SK-N-MC (cell line): Measurements from ENCODE around the gene IL6.

Experiments used
- DNase-seq: peaks from one replicate; pipeline ENCODE4 v3.0.0-alpha.2; 2011; ENCODE audit warnings: low read depth, low spot score
- H3K27ac ChIP-seq: fragments of 200-600 bp; sonication (generic); 2 replicates; pipeline ENCODE4 v1.5.1; 2016; ENCODE audit warnings: mixed run types
- H3K36me3 ChIP-seq: fragments of 200-600 bp; sonication (generic); 2 replicates; pipeline ENCODE4 v1.6.1; 2017; ENCODE audit warnings: antibody characterized with exemption, low read length, mixed read lengths; ENCODE audit not compliant: insufficient read depth
- H3K4me3 ChIP-seq: fragments of 200-600 bp; sonication (generic); 2 replicates; pipeline ENCODE4 v1.5.1; 2016
- H3K9ac ChIP-seq: fragments of 200-600 bp; sonication (generic); 2 replicates; pipeline ENCODE4 v1.8.0; 2017; ENCODE audit warnings: mixed run types, mixed read lengths; ENCODE audit not compliant: insufficient read length
- H3K9me3 ChIP-seq: fragments of 200-600 bp; sonication (generic); 2 replicates; pipeline ENCODE4 v1.6.1; 2017; ENCODE audit warnings: low read depth, mild to moderate bottlenecking, antibody characterized with exemption, low read length, moderate library complexity, mixed read lengths
- EZH2 ChIP-seq: fragments of 200-600 bp; sonication (generic); IDR thresholded peaks from one replicate; pipeline ENCODE4 v1.6.1; 2017; ENCODE audit warnings: antibody characterized with exemption
- FOXP2 ChIP-seq: optimal IDR thresholded peaks from 2 replicates; pipeline ENCODE3; 2011; ENCODE audit warnings: mild to moderate bottlenecking, moderate library complexity; ENCODE audit not compliant: insufficient read depth; ENCODE audit errors: extremely low read length, control extremely low read depth
- POLR2AphosphoS5 ChIP-seq: IDR thresholded peaks from 2 replicates; pipeline ENCODE4 v1.6.1; 2012; ENCODE audit warnings: mild to moderate bottlenecking, low read depth, low read length, borderline replicate concordance

Gene IL6

DNA sequence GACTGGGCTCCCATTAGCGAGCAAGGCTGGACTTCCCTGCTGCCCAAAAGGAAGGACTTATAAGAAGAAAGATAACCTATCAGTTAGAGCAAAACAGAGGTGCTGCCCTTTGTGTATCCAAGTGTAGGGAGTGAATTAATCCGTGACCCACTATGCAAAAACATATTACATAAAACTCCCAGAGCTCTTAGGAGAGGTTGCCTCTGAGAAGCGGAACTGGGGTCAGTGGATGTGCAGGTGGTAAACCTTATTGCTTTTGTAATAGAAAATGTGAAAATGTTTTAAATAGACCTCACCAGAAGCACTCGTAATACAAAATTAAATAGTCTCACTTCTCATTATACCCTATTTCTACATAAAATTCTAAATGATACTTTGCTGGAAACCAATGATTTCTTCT lies 17.1 kb upstream of the IL6 start:
- DNase-seq, result no peak
- no peak overlapping the region for H3K4me3 ChIP-seq
- H3K9ac ChIP-seq, result no peak overlapping the region
- no peaks in the 10 kb centered on the region for H3K36me3 ChIP-seq
- H3K27ac ChIP-seq, result no peak overlapping the region
- TF ChIP-seq EZH2 (no peak), POLR2AphosphoS5 (no peak), FOXP2 (no peak)
- no peaks in the 10 kb centered on the region for H3K9me3 ChIP-seq

DNA sequence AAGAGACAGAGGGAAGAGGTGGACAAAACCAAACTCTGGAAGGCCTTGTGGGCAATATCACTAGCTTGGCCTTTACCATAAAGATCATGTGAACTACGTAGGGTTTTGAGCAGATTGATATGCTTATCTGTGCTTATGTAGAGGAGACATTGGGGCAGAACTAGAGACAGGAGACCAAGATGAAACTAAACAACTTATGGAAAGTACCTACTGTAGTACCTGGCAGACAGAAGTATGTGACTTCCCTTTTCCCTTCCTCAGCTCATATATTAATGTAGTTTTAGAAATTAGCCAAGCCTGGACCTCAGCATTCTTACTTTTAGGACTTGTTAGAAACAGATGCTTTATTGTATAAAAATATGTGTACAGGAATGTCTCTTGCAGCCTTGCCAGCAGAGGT lies 14.0 kb upstream of the IL6 start:
- no peak for DNase-seq
- Histone ChIP-seq H3K36me3 (no peaks in the 10 kb centered on the region), H3K9me3 (no peaks in the 10 kb centered on the region), H3K4me3 (no peak overlapping the region), H3K9ac (no peak overlapping the region), H3K27ac (no peak overlapping the region)
- no peak for TF ChIP-seq FOXP2
- TF ChIP-seq EZH2, result no peak
- TF ChIP-seq POLR2AphosphoS5, result no peak

DNA sequence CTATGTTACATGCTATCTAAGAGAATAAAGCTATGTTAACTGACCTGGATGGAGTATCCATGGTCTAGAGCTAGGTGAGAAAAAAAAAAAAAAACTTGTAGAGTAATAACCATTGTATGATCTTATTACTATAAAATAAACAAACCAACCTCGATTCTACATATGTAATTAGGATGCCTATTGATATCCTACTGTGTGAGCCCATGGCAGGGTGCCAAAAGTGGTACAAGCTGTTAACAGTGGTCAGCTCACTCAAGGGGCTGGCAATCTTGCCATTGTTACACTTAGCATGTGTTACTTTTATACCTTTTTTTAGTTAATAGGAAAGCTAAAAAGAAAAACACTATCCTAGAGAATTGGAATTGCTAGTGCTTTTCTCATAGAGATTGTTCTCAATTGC lies 13.5 kb upstream of the IL6 start:
- TF ChIP-seq FOXP2 (no peak), POLR2AphosphoS5 (no peak), EZH2 (no peak)
- no peaks in the 10 kb centered on the region for H3K9me3 ChIP-seq
- H3K27ac ChIP-seq, result no peak overlapping the region
- no peak overlapping the region for H3K9ac ChIP-seq
- DNase-seq, result no peak
- H3K4me3 ChIP-seq, result no peak overlapping the region
- H3K36me3 ChIP-seq, result no peaks in the 10 kb centered on the region

DNA sequence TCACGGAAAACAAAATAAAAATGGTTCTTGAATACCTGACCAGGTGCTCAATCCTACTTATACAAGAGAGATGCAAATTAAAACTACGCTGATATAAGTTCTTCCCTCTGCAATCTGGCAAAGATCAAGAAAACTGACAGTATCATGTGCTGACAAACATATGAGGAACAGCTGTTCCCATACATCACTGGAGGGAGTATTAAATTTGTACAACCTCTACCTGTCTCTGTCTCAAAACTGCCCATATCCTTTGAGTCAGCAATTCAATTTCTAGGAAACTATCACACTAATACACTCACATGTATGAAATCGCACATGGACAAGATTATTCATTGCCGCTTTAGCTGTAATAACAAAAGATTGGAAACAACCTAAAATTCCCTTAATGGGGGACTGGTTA lies 11.0 kb upstream of the IL6 start:
- Histone ChIP-seq H3K9me3 (no peaks in the 10 kb centered on the region), H3K27ac (no peak overlapping the region), H3K9ac (no peak overlapping the region), H3K36me3 (no peaks in the 10 kb centered on the region), H3K4me3 (no peak overlapping the region)
- TF ChIP-seq EZH2, result no peak
- TF ChIP-seq POLR2AphosphoS5, result no peak
- TF ChIP-seq FOXP2, result no peak
- no peak for DNase-seq

DNA sequence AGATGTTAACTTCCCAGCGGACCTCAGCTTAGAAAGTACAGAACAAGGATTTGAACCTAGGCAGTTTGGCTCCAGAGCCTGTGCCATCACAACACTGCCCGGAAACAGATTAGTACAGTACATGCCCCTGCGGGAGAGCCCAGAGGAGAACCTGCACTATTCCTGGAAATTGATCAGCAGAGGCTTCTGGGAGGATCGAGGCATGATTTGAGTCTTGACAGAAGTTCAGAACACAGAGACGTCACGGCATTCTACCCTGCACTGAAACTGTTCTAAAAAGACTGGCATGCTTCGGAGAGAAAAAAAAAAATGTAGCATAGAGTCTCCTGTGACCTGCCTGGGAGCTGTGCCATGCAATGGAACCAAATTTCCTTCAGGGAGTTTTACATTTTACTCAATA lies 9.2 kb upstream of the IL6 start:
- Histone ChIP-seq H3K36me3 (no peaks in the 10 kb centered on the region), H3K27ac (no peak overlapping the region), H3K9ac (no peak overlapping the region), H3K9me3 (no peaks in the 10 kb centered on the region), H3K4me3 (no peak overlapping the region)
- no peak for DNase-seq
- TF ChIP-seq FOXP2 (no peak), POLR2AphosphoS5 (no peak), EZH2 (no peak)

DNA sequence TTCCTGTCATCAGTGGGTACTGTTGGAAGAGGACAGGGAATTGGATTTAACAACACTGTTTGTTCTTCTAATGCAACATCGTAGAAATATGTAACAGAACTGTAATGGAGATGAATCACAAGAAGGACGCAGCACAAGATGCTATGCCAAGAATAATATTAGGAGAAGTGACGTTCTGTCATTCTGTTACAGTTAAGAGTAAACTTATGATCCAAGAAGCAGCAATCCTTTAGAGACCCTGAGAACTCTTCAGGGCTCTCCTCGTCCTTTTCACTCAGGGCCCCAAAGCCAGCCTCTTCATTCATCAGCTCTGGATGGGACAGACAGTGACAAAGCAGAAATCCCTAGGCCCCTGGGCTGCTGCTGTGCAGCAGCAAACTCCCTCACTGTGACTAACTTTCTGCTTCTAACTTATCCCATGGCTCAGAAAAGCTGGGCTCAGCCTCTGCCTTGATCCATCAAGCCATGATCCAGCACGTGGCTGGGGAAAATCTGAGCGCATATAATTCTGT lies 8.7 kb upstream of the IL6 start:
- no peaks in the 10 kb centered on the region for H3K9me3 ChIP-seq
- no peak overlapping the region for H3K9ac ChIP-seq
- no peak overlapping the region for H3K4me3 ChIP-seq
- H3K27ac ChIP-seq, result no peak overlapping the region
- DNase-seq, result no peak
- no peak for TF ChIP-seq FOXP2
- no peak for TF ChIP-seq EZH2
- TF ChIP-seq POLR2AphosphoS5, result no peak
- no peaks in the 10 kb centered on the region for H3K36me3 ChIP-seq

DNA sequence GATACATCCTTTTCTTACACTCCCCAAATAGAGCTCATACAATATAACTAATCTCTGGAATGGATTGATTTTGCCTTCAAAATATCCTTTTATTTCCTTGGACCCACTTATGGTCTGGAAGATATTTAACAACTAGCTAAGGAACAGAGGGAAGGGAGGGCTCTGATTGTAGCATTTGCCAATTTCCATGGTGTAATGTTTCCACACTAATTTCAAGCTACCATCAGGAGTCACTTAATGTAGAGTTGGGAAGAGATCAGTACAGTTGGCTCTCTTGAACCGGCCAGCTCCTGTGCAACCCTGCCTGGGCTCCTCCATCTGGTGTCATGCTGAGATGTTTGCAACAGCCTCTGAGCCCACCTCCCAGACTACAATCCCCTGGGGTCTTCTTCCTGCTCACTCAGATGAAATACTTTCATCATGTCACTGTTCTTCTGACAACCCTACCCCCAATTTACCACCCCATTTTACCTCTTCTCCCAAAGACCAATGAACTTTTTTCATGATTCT lies 8.0 kb upstream of the IL6 start:
- no peak for DNase-seq
- Histone ChIP-seq H3K27ac (no peak overlapping the region), H3K9me3 (no peaks in the 10 kb centered on the region), H3K36me3 (no peaks in the 10 kb centered on the region), H3K4me3 (no peak overlapping the region), H3K9ac (no peak overlapping the region)
- TF ChIP-seq FOXP2 (no peak), POLR2AphosphoS5 (no peak), EZH2 (no peak)

DNA sequence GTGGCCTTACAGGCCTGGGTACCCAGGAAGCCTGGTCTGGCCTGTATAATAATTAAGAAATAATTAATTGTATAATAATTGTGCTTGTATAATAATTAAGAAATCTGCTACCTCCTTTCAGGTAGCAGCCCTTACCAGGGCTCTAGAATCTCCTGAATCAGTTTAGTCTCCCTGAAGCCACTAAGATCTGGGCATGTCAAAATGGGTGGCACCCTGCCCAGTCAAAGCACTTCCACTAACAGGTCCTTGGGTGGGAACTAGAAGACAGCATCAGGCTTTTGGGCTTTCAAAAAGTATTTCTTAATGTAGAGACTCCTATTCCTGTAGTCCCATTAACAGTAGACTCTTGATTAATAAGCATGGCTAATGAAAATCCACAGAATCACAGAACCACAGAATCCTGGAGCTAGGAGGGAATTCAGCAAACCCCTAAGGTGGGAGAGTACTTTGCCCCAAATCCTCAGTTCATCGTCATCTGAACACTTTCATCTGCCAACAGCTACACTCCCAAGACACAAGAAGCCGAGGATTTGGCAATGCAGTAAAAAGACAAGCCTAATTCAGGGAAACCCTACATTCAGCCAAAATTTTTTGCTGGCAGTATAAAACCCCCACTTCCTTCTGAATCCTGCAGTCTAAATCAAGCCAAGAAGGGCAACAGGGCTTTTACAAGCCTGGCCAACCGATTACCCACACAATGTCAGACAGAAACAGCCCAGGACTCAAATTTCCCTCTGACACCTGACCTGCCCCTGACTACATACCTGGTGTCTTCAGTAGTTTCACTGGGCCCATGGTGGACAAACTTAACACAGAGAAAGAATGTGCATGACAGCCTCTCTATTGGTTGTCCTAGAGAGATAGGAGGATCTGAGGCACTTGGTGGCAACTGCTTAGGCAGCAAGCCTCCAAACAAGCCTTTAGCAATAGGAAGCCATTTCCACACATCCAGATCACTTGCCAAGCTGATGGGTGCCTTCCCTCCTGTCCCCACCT lies 5.9 kb upstream of the IL6 start:
- H3K27ac ChIP-seq, result no peak overlapping the region
- no peaks in the 10 kb centered on the region for H3K36me3 ChIP-seq
- no peak overlapping the region for H3K4me3 ChIP-seq
- TF ChIP-seq EZH2 (no peak), FOXP2 (no peak), POLR2AphosphoS5 (no peak)
- H3K9me3 ChIP-seq, result no peaks in the 10 kb centered on the region
- H3K9ac ChIP-seq, result no peak overlapping the region
- no peak for DNase-seq

DNA sequence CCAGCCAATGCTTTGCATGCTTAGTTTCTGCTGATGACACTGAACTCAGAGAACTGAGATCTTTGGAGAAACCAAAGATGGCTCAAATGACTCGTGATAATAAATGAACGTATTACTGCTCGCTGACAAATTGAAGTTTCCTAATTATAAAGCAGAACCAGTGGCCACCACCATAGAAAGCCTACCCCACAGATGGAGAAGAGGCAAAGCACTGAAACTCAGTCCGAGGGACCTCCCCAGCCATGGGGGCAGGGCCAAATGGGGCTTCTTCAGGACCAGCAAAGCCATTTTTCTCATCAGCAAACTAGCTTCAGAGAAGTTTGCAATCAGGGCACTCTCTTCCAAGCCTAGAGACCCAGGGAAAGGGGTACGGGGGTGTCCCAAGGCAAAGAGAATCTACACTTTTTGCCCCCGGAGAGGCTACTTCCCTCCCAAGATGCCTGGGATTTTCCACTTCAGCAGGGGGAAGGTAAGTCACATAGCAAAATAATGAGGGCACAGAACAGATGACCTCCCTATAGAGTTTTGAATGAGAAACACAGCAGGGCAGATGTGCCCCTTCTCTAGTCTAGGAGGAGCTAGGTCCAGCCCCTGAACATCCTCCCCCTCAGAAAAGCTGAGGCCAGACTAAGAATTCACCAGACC lies 4.3 kb upstream of the IL6 start:
- Histone ChIP-seq H3K9ac (no peak overlapping the region), H3K9me3 (no peaks in the 10 kb centered on the region), H3K36me3 (no peaks in the 10 kb centered on the region), H3K4me3 (no peak overlapping the region), H3K27ac (no peak overlapping the region)
- DNase-seq, result no peak
- TF ChIP-seq FOXP2, result no peak
- TF ChIP-seq EZH2, result no peak
- TF ChIP-seq POLR2AphosphoS5, result no peak
